Stimulated activated CD4-positive, alpha-beta T cell treated with anti-CD3 and anti-CD28 coated beads, Interleukin-2, amount 100 ng/mL, for 48 hours (primary cell): ENCODE data around the gene ADRA2C.

ENCODE experiments used
- DNase-seq, 2 donors: peaks; one replicate each; pipeline ENCODE4 v3.0.0-alpha.2; 2020

The ADRA2C gene

DNA sequence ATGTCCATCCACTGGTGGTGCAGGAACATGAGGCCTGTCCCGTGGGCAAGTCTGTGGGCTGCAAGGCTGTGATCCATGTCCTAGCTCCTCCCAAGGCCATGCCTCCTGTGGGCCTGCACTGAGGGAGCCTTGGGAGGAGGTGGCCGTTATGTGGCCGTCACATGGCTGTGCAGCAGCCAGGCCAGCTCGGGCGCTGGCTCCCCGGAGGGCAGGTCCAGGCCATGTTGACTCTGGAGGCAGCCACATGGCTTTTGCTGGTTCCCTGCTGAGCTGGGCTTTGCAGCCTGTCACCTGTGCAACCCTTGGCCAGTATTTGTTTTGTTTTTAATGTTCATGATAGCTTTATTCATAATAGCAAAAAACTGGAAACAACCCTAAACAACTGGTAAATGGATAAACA lies 13.3 kb downstream of the ADRA2C start:
- no peak for DNase-seq

- DNase-seq = no peak
Measured at GRCh38 chr4:3780347-3781171, 14.4 kb downstream of the ADRA2C start.

DNA sequence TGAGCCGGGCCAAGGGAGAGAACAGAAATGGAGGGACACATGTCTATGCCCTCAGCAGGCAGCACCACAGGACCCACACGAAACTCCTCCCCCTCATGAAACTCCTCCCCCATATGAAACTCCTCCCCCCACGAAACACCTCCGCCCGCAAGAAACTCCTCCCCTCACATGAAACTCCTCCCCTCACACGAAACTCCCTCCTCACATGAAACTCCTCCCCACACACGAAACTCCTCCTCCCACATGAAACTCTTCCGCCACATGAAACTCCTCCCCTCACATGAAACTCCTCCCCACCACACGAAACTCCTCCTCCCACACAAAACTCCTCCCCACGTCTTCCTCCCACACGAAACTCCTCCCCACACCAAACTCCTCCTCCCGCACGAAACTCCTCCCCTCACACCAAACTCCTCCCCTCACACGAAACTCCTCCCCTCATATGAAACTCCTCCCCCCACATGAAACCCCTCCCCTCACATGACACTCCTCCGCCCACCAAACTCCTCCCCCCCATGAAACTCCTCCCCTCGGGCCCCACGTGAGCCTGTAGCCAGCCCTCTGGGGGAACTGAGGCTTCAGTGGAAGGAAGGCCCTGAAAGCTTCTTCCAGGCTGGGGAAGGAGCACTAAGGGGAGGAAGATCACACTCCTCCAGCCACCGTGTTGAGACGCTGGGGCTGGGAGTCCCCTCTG lies 15.2 kb downstream of the ADRA2C start:
- DNase-seq = no peak

DNA sequence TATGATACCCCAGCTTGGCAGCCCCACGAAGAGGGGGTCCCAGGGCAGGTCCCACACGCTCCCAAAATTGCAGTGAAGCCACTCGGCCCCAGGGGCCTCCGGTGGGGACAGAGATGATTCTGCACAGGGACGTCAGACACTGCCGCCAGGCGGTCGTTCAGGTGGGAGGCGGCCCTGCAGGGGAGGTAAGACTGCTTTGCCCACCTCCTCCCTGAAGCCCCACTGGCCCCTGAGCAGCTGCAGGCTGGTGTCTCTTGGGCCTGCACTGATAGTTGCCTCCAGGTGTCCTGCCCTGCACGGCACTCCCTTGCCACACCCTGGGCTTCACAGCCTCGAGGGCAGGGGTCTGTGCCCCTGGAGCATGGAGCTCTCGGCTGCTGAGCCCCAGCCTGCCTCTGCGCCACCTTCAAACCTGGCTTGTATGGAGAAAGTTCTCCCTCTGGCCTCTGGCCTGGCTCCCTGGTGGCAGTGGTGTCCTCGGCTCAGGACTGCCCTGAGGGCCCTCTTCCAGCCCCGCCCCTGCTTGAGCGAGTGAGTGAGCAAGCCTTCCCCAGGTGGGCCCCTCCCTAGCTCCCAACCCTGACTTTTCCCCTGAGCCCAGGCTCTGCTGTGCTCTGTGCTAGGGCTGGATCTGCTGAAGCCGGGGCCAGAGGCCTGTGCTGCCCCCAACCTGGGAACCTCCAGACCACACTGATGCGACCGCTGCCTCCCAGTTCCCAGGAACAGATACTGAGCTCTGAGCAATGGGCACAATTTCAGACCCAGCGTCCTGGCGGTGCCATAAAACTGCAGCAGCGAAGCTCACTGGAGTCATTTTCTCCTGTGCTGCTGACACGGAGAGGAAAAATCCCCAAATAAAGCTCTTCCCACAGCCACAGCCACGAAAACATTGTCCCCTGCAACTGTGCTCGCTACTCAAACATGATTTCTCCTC lies 16.1 kb downstream of the ADRA2C start:
- no peak for DNase-seq

GRCh38 chr4:3783693-3784306 lies 17.6 kb downstream of the ADRA2C start:
- DNase-seq = no peak

DNA sequence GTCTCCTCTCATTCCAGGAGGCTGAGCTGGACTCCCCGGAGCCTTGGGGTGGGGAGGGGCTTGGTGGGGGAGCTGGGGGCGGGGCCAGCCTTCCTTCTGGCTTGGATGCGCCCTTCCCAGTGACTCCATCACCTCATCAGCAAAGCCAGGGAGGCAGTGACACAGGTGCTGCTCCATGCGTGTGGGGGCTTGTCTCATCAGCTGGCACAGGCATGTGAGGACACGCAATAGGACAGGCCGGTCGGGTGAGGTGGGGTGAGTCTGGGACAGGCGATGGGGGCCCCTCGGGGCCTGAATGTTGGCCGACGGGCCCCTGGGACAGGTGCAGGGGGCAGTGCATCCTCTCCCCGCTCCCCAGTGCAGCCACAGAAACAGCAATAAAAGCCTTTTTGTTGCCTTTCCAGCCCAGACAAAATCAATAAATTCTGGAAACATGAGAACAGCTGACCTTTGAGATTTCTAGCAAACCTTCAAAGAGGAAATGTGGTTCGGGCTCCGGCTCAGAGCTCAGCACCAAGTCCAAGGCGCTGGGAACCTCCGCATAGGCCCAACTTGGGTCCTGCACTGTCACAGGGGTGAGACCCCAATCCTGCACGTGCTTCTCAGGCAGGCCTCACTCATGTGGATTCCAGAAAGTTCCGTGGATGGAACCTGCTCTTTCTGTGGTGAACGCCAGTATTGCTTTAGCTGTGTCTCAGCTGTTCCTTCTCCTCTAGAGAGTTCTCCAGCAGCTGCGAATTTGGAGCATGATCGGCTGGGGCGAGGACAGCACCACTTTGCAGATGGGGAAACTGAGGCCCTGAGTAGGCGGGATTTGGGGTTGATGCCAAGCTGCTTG lies 18.5 kb downstream of the ADRA2C start:
- DNase-seq = no peak

- no peak for DNase-seq
Measured at GRCh38 chr4:3785292-3785565, 19.0 kb downstream of the ADRA2C start.

DNA sequence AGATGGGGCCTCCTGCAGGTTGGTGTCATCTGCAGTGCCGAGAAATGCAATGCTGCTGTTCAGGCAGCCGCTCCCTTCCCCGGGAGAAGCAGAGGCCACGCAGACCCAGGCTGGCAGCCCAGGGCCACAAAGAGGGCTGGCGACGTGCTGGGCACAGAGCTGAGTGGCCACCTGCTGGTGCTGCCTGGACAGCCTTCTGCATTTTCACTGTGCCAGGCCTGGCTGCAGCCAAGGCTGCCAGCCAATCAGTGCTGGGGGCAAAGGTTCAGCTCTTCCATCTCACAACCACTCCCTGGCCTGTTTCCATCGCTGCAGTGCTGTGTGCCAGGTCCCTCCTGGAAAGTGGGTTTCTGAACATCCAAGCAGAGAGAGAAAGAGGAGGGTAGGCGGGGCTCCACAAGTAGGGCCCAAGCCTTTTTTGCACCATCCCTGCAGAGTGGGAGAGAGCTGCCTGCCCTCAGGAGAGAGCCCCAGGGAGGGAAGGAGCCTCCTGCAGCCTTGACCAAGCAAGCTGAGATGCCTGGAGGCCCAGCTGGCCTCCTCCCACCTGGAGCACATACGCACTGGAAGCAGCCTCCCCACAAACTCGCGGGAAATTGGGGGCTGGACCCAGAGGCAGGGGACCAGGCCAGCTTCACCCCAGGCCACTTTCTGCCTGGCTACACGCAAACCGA lies 20.1 kb downstream of the ADRA2C start:
- DNase-seq = no peak

DNA sequence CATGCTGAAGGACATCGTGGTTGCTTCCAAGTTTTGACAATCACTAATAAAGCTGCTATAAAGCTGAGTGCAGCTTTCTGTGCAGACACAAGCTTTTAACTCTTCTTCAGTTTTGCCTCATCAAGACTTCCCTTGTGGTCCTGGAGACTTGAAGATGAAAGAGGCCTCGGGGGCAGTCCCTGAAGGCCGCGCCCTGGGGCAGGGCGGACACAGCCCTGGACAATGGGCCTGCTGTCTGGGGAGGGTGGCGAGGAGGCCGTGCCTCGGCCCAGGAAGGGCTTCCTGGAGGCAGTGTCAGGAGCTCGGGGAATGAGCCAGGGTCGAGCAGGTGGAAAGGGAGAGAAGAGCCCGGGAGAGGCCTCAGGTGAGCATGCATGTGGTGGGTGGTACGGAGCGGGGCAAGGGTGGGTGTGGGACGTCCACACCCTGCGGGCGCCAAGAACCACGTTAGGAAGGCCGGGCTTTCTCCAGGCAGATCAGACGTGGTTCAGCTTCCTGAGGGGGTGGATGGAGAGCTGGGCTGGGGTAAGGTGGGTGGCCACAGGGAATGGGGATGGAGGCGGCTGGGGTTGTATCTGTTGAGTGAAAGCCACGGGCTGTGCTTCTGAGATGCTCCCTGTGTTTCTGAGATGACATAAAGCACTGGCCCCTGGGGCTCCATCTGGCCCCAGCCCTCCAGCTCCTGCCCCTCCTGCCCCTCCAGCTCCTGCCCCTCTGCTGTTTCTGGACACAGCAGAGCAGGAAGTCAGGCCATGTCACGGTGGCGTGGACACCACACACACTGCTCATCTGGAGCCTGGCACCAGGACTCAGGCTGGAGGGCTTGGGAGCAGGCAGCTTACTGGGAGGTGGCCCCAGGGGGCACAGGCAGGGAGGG lies 21.5 kb downstream of the ADRA2C start:
- no peak for DNase-seq

GRCh38 chr4:3788366-3788660 lies 22.1 kb downstream of the ADRA2C start:
- no peak for DNase-seq

DNA sequence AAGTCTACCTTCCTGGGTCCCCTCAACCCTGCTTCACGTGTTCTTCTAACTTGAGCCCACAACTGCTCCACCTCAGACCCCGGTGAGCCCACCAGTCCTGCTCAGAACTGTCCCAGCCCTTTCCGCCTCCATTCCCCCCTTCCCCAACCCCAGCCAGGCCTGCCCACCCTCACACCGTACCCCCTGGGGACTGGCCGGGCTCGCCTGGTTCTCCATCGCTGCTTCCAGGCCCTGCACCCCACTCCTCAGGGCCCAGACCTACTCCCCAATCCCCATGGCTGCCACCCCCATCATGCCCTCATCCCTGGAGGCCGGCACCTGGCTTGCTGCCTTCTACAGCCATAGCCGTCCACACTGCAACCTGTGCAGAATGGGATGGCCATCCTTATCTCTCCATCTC lies 23.4 kb downstream of the ADRA2C start:
- no peak for DNase-seq

DNA sequence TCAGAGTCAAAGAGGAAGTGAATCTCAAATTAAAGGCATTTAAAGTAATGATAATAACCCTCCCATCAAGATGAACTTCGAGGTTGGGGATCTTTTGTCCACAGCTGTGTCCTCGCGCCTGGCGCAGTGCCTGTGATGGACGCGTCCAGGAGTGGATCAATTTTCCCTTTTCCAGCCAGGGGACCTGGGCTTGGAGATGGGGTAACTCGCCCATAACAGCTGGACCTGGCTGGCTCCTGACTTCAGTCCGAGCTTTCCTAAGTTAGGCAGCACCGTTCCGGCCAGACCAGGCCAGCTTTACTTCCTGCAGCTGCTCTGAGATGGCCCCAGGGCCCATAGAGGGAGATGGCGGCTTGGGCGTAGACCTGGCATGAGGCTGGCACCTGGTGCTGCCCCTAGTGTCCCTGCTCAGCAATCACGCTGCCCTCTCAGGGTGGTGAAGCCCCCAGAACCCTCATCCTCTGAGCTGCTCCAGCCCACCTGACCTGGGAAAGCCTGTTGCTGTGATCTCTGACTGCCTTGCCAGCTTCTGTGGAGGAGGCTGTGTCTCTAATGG lies 23.9 kb downstream of the ADRA2C start:
- DNase-seq = no peak

GRCh38 chr4:3791256-3791655 lies 25.1 kb downstream of the ADRA2C start:
- no peak for DNase-seq

DNA sequence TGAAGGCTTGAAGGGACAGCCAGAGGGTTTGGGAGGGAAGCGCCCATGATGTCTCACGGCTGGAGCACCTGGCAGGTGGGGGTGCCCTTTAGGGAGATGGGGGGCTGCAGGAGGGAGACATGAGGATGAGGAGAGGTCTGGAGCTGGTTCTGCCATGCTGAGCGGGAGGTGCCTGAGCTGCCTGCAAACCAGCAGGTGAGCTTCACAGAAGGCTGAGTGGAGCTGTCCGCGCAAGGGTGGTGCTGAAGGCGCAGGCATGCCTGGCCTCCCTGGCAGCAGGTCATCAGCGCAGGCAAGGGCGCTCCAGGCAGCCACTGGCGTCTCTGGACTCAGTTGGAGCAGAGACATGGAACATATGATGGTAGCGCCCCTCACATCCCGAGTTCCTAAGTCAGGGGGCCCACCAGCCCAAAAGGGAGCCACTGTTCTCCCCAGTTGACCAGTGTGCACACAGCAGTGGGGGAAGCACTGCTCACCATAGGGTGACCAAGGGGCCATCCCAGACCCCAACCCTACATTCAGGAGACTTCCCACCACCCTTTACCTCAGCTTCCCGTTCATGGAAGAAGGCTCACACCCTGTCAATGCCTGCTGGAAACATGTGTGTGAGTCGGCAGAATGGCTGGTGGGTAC lies 25.8 kb downstream of the ADRA2C start:
- peak; percentile 21 to 25 for DNase-seq

GRCh38 chr4:3792813-3793212 lies 26.6 kb downstream of the ADRA2C start:
- no peak for DNase-seq

- DNase-seq = no peak
Measured at GRCh38 chr4:3793545-3793944, 27.4 kb downstream of the ADRA2C start.

GRCh38 chr4:3796960-3797359 lies 30.8 kb downstream of the ADRA2C start:
- DNase-seq = no peak

- DNase-seq = no peak
Measured at GRCh38 chr4:3797831-3798790, 31.9 kb downstream of the ADRA2C start.

- no peak for DNase-seq
Measured at GRCh38 chr4:3799496-3799895, 33.3 kb downstream of the ADRA2C start.
